NCI-H1694 (cell line): ENCODE results near the gene NLGN4X.

Experiments used
- DNase-seq: peaks from one replicate; lab custom pipeline; 2025; lab: John Stamatoyannopoulos, UW

The NLGN4X gene

GRCh38 chrX:5867778-5868177 is 360.9 kb downstream of the NLGN4X start:
- DNase-seq = no peak

DNA sequence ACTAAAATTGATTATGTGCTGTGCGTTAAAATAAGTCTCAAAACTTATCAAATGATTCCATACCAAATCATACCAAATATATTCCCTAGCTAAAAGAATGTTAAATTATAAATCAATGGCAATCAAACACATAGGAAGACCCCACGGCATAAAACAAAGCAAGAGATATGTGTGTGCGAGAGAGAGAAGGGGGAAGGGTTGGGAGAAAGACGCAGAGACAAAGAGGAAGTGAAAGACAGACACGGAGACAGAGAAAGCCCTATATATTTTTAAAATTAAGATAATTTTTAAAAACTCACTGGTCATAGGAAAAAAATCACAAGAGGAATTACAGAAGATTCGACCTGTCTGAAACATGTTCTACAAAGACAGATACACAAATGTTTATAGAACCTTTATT is 371.4 kb downstream of the NLGN4X start:
- no peak for DNase-seq

GRCh38 chrX:5852941-5853340 is 375.7 kb downstream of the NLGN4X start:
- DNase-seq = no peak

- DNase-seq = no peak
Measured at GRCh38 chrX:5842601-5843000, 386.1 kb downstream of the NLGN4X start.
